ENCODE results near the gene MYOM1. TPM values are rescaled to one million over a fixed set of nuclear protein-coding genes. Genes with fewer than 3 reads are reported as not detected.
"Not testable (repeated sequence)": the region's sequence is repeated elsewhere in the genome, so short reads cannot be mapped to it uniquely, and the experiment has no call there.

MYOM1 gene
- total RNA-seq, 2 experiments from 2014 or later: 0.60 to 0.82 TPM

- Mint-ChIP-seq H3K27ac (no peak overlapping the region), H3K27me3 (no peaks in the 10 kb centered on the region), H3K4me3 (no peak overlapping the region), H3K4me1 (peaks cover 41% of the 10 kb centered on the region), H3K9me3 (peaks cover 8% of the 10 kb centered on the region), H3K36me3 (peaks cover 28% of the 10 kb centered on the region)
- no peak for DNase-seq
These were observed 148.1 kb downstream of the MYOM1 start for GRCh38 chr18:3071676-3072075.

DNA sequence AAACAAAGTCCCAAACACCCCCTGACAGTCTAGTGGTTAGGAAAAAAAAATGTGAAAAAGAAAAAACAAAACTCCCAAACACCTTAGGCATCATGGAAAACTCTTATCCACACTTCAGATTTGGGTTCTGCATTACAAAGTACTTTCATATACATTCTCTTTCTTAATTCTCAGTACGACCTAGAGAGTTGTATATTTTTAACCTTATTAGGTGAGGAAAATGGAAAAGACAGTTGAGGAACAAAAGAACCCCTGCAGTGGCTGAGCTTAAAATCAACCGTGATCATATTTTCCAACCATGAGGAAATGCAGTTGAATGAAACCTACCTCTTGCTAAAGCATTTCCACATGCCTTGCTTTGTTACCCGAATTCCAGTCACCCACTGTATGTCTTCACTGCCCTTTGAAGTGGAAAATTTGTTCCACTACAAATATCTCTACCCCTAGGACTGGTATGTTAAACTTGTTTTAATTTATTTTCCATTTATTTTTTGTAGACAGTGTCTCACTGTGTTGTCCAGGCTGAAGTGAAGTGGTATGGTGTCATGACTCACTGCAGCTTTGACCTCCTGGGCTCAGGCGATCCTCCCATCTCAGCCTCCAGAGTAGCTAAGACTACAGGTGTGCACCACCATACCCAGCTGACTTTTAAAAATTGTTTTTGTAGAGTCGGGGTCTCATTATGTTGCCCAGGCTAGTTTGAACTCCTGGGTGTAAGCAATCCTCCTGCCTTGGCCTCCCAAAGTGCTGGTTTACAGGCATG is 149.9 kb downstream of the MYOM1 start:
- Mint-ChIP-seq H3K27me3 (no peaks in the 10 kb centered on the region), H3K27ac (peak overlapping the region; percentile 93), H3K9me3 (peaks cover 10% of the 10 kb centered on the region), H3K4me3 (peak overlapping the region; percentile 49), H3K36me3 (peaks cover 31% of the 10 kb centered on the region), H3K4me1 (peaks cover 44% of the 10 kb centered on the region)
- no peak for DNase-seq

GRCh38 chr18:3067722-3068121 is 152.0 kb downstream of the MYOM1 start:
- DNase-seq: no peak
- no peaks in the 10 kb centered on the region for H3K27me3 Mint-ChIP-seq
- peak overlapping the region; percentile 83 for H3K27ac Mint-ChIP-seq
- H3K4me1 Mint-ChIP-seq: peaks cover 52% of the 10 kb centered on the region
- peaks cover 28% of the 10 kb centered on the region for H3K36me3 Mint-ChIP-seq
- peak overlapping the region; percentile 59 for H3K4me3 Mint-ChIP-seq
- peaks cover 10% of the 10 kb centered on the region for H3K9me3 Mint-ChIP-seq

- Mint-ChIP-seq H3K36me3 (peaks cover 28% of the 10 kb centered on the region), H3K27me3 (no peaks in the 10 kb centered on the region), H3K27ac (peak overlapping the region; percentile 83), H3K9me3 (peaks cover 10% of the 10 kb centered on the region), H3K4me3 (peak overlapping the region; percentile 59), H3K4me1 (peaks cover 56% of the 10 kb centered on the region)
- no peak for DNase-seq
These were observed 152.6 kb downstream of the MYOM1 start for GRCh38 chr18:3067165-3067661.

DNA sequence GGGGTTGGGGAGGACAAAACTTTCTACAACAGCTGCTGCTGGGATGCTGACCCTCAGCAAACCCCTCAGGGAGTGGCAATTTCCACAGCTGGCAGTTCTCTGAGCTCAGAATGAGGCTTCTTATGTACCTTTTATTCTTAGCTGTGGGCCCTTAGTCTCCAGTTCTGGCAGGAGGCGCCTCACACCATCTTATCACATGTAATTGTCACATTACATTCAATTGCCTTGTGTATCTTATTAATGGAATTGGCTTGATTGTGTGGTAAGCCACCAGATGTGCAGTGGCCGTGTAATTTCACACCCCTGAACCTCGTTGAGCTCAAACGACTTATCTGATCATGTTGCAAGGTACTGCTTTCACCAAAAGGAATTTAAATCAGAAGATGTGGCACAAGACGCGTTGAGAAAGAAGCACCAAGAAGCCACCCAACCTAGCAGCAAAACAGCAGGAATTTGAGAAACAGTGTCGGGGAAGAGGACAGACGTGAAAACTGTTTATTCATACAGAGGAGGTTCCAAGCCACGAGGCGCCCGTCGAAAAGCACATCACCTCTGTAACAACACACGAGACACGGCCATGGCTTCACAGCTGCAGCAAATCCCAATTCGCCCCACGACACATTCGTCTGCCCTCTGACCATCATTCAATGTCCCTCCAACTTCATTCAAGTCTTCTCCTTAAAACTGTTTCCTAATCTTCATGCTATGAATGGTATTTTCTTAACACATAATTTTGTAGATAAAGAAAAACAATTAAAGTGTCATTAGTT is 153.2 kb downstream of the MYOM1 start:
- DNase-seq: no peak
- peaks cover 12% of the 10 kb centered on the region for H3K9me3 Mint-ChIP-seq
- peaks cover 28% of the 10 kb centered on the region for H3K36me3 Mint-ChIP-seq
- peak overlapping the region; percentile 83 for H3K27ac Mint-ChIP-seq
- no peak overlapping the region for H3K4me3 Mint-ChIP-seq
- no peaks in the 10 kb centered on the region for H3K27me3 Mint-ChIP-seq
- H3K4me1 Mint-ChIP-seq: peaks cover 63% of the 10 kb centered on the region

GRCh38 chr18:3063766-3064165 is 156.0 kb downstream of the MYOM1 start:
- H3K27me3 Mint-ChIP-seq, DNase-seq, H3K27ac Mint-ChIP-seq, H3K4me3 Mint-ChIP-seq: not testable (repeated sequence)
- H3K36me3 Mint-ChIP-seq: peaks cover 28% of the 10 kb centered on the region
- peaks cover 64% of the 10 kb centered on the region for H3K4me1 Mint-ChIP-seq
- H3K9me3 Mint-ChIP-seq: peaks cover 15% of the 10 kb centered on the region

GRCh38 chr18:3062798-3063680 is 156.7 kb downstream of the MYOM1 start:
- peaks cover 26% of the 10 kb centered on the region for H3K36me3 Mint-ChIP-seq
- H3K9me3 Mint-ChIP-seq: peaks cover 15% of the 10 kb centered on the region
- peak overlapping the region; percentile 100 for H3K27ac Mint-ChIP-seq
- H3K4me3 Mint-ChIP-seq: peak overlapping the region; percentile 48
- no peaks in the 10 kb centered on the region for H3K27me3 Mint-ChIP-seq
- peak; percentile 67 for DNase-seq
- peaks cover 67% of the 10 kb centered on the region for H3K4me1 Mint-ChIP-seq

GRCh38 chr18:3061581-3062312 is 158.0 kb downstream of the MYOM1 start:
- peak overlapping the region; percentile 100 for H3K27ac Mint-ChIP-seq
- H3K4me1 Mint-ChIP-seq: peaks cover 54% of the 10 kb centered on the region
- H3K27me3 Mint-ChIP-seq: no peaks in the 10 kb centered on the region
- peaks cover 15% of the 10 kb centered on the region for H3K9me3 Mint-ChIP-seq
- peak overlapping the region; percentile 79 for H3K4me3 Mint-ChIP-seq
- peak; percentile 73 for DNase-seq
- peaks cover 18% of the 10 kb centered on the region for H3K36me3 Mint-ChIP-seq

GRCh38 chr18:3060667-3061580 is 158.8 kb downstream of the MYOM1 start:
- Mint-ChIP-seq H3K9me3 (peaks cover 13% of the 10 kb centered on the region), H3K27me3 (no peaks in the 10 kb centered on the region), H3K27ac (peak overlapping the region; percentile 100), H3K4me1 (peaks cover 51% of the 10 kb centered on the region), H3K4me3 (peak overlapping the region; percentile 79), H3K36me3 (peaks cover 15% of the 10 kb centered on the region)
- DNase-seq: peak; percentile 62

DNA sequence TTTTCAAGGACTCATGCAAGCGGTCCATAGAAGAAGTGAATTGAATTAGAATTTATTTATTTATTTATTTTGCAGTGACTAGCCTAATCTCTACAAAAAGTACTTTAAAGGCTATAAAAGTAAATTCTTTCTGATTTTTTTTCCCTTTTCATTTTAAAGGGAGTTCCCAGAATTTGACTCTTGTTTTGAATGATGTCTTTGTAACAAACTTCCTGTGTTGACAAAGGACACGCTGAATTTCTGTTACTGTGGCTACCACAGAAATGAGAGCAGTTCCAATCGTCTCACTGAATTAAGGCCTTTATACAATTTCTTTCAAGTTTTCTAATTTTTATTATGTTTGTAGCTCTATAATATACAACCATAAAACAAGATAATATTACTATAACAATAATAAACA is 160.5 kb downstream of the MYOM1 start:
- no peak overlapping the region for H3K4me3 Mint-ChIP-seq
- DNase-seq: no peak
- H3K36me3 Mint-ChIP-seq: peaks cover 15% of the 10 kb centered on the region
- H3K27ac Mint-ChIP-seq: no peak overlapping the region
- no peaks in the 10 kb centered on the region for H3K27me3 Mint-ChIP-seq
- H3K4me1 Mint-ChIP-seq: peaks cover 47% of the 10 kb centered on the region
- H3K9me3 Mint-ChIP-seq: peaks cover 14% of the 10 kb centered on the region

GRCh38 chr18:3058328-3059191 is 161.2 kb downstream of the MYOM1 start:
- peaks cover 46% of the 10 kb centered on the region for H3K4me1 Mint-ChIP-seq

DNA sequence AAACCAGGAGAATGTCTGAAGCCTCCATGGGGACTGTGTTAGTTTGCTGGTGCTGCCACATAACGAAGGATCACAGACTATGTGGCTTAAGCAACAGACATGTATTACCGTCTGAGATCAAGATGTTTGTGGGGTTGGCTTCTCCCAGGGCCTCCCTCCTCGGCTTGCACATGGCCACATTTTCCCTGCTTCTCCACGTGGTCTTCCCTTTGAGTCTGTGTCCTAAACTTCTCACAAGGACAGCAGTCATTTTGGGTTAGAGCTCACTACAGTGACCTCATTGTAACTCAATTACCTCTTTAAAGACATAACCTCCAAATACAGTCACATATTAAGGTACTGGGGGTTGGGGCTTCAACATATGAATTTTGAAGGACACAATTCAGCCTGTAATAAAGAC is 162.2 kb downstream of the MYOM1 start:
- Mint-ChIP-seq H3K27me3 (no peaks in the 10 kb centered on the region), H3K4me3 (no peak overlapping the region), H3K27ac (no peak overlapping the region), H3K4me1 (peaks cover 39% of the 10 kb centered on the region), H3K36me3 (peaks cover 24% of the 10 kb centered on the region), H3K9me3 (peaks cover 23% of the 10 kb centered on the region)
- DNase-seq: no peak

More at GRCh38 chr18:3058328-3059191, 161.2 kb downstream of the MYOM1 start:
- DNase-seq: no peak
- H3K9me3 Mint-ChIP-seq: peaks cover 17% of the 10 kb centered on the region
- H3K27ac Mint-ChIP-seq: peak overlapping the region; percentile 36
- peak overlapping the region; percentile 25 for H3K4me3 Mint-ChIP-seq
- no peaks in the 10 kb centered on the region for H3K27me3 Mint-ChIP-seq
- peaks cover 18% of the 10 kb centered on the region for H3K36me3 Mint-ChIP-seq
